Measurements from ENCODE around the gene RRP8. TPM values are rescaled to one million over a fixed set of nuclear protein-coding genes. Genes with fewer than 3 reads are reported as not detected.

Gene RRP8
- total and polyA plus RNA-seq, 9 of the 15 experiments (the other 6 are each of a cell fraction or from before 2014, with no cell fraction given): 5.7 to 47.3 (median 32.6) TPM

DNA sequence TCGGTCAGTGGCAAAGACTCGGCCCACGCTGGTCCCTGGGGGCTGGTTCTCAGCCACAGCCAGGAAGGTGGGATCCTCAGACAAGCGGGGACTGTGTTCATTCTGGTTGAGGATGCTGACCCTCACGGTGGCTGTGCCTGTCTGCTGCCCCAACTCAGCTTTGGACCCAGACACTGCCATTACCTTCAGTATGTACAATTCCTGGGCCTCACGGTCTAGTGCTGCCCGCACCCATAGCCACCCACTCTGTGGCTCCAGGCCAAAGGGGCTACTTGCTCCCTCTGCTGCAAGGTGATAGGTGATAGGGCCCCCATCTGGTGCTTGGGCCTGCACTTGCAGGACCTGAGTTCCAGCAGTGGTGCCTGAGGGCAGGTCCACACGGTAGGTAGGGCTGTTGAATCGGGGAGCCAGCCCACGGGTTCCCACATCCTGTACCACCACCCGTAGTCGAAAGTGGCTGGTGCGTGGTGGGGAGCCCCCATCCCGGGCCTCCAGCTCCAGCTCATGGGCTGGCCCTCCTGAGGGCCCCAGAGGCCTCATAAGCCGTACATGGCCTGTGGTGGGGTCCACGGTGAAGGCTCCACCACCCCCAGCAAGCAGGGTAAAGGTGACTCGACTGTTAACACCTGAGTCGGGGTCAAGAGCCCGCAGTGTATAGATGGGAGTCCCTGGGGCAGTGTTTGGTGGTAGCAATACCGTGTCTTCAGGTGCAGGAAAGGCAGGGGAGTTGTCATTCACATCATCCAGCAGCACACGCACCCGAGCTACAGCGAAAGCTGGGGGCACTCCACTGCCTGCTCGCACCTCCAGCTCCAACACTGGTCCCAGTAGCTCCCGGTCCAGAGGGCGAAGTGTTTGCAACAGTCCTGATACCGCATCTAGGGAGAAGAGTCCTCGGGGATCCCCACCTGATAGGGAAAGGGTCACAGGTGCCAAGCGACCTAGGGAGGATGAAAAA lies 29.0 kb upstream of the RRP8 start:
- Histone ChIP-seq H3K4me2 (ENCODE audit: insufficient read depth, low read length) (no peak overlapping the region), H3K9me1 (ENCODE audit: control insufficient read depth, insufficient read depth, low read length) (no peaks in the 10 kb centered on the region), H3K79me2 (ENCODE audit: control insufficient read depth, insufficient read depth, low read length) (no peaks in the 10 kb centered on the region), H3K27ac (ENCODE audit: extremely low read depth, low read depth, low read length) (no peak overlapping the region), H3K9me3 (replicated peaks; ENCODE audit: control insufficient read depth, insufficient read depth, low read depth, low read length) (no peaks in the 10 kb centered on the region), H3K4me1 (replicated peaks in 1 of 2; ENCODE audit: control insufficient read depth in 2 of 2, insufficient read depth in 2 of 2, low read length in 2 of 2) (peaks cover 11 to 16% of the 10 kb centered on the region in 2 experiments), H3K4me3 (no peak overlapping the region), H3K36me3 (ENCODE audit: control insufficient read depth, insufficient read depth, low read length) (no peaks in the 10 kb centered on the region), H3K27me3 (ENCODE audit: control insufficient read depth in 2 of 2, insufficient read depth in 2 of 2, low read length in 2 of 2) (peaks cover 0 to 6% of the 10 kb centered on the region in 2 experiments; a peak in 2 of 5 replicates), H2AFZ (ENCODE audit: low read depth, low read length) (no peak overlapping the region), H3K9ac (ENCODE audit: insufficient read depth in 1 of 2, low read depth in 2 of 2, low read length in 2 of 2) (peak overlapping the region in 1 of 2 experiments; percentile 31; a peak in 1 of 4 replicates), H4K20me1 (replicated peaks; ENCODE audit: control insufficient read depth, insufficient read depth, low read length) (no peaks in the 10 kb centered on the region)
- ATAC-seq (no peak), DNase-seq (ENCODE audit: extremely low read depth in 1 of 4, low spot score in 3 of 4) (no peak), FAIRE-seq (no peak)
- POLR2A ChIA-PET: interaction anchor here (0.6 to 2.7 kb wide), 8 partner anchors 11 to 1385 kb away, joined by 3 to 13 read pairs (median 4); partner anchors contain the start of gene TPP1
- no TSS peak for BruUV-seq (replicated peaks)
- CTCF ChIA-PET (ENCODE audit: low intra/inter-chr PET ratio): no interaction called here
- TF ChIP-seq VEZF1 (CRISPR knock-in tag; IDR thresholded peaks at IDR 0.05) (no peak), HDAC8 (tag; IDR thresholded peaks at IDR 0.05) (no peak), SETDB1 (IDR thresholded peaks at IDR 0.05; ENCODE audit: low read length) (no peak), E2F4 (CRISPR knock-in tag; IDR thresholded peaks at IDR 0.05; ENCODE audit: low read depth) (no peak), EP400 (IDR thresholded peaks at IDR 0.05) (no peak), SPI1 (IDR thresholded peaks at IDR 0.05; ENCODE audit: borderline replicate concordance, low read depth, low read length) (no peak), ZFPM2 (CRISPR knock-in tag; IDR thresholded peaks at IDR 0.05) (no peak)
- TF ChIP-seq, protein P1, sequence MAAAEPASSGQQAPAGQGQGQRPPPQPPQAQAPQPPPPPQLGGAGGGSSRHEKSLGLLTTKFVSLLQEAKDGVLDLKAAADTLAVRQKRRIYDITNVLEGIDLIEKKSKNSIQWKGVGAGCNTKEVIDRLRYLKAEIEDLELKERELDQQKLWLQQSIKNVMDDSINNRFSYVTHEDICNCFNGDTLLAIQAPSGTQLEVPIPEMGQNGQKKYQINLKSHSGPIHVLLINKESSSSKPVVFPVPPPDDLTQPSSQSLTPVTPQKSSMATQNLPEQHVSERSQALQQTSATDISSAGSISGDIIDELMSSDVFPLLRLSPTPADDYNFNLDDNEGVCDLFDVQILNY (CRISPR knock-in tag; IDR thresholded peaks at IDR 0.05): no peak
- 50% methylated on average over 29 of the region's 29 CpGs for WGBS (ENCODE audit: insufficient coverage, low coverage, missing lambda C conversion rate)
- intact Hi-C loops (cut with micrococcal nuclease): loop anchor here (10.0 kb wide), 1 partner anchor 258 kb away; no protein-coding TSS in a partner anchor
- in situ Hi-C loops (cut with MboI): no loop called here

All from K562 (cell line).